Measurements from ENCODE around the gene GLOD5.

Gene GLOD5

DNA sequence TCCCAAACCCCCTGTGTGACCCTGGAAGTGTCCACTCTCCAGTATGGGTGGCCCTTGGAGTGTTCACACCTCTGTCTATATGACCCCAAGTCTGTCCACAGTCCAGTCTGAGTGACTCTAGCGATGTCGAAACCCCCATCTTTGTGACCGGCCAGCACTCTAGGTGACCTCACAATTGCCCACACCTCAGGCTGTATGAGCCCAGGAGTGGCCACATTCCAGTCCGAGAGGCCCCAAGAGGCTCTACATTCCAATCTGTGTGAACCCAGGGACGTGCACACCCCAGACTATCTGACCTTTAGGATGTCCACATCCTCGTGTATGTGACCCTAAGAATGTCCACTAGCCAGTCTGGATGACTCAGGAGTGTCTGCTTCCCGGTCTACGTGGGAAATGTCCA lies 7.3 kb upstream of the GLOD5 start:
- DNase-seq = no peak

DNA sequence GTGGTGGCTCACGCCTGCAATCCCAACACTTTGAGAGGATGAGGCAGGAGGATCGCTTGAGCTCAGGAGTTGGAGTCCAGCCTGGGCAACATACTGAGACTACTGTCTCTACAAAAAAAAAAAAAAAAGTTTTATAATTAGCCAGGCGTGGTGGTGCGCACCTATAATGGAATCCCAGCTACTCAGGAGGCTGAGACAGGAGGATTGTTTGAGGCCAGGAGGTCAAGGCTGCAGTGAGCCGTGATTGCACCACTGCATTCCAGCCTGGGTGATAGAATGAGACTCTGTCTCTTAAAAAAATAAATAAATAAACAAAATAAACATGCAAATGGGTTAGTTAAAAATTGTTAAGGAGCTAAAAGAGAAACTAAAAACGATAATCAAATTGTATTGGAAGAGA lies 7.7 kb downstream of the GLOD5 start:
- no peak for DNase-seq

DNA sequence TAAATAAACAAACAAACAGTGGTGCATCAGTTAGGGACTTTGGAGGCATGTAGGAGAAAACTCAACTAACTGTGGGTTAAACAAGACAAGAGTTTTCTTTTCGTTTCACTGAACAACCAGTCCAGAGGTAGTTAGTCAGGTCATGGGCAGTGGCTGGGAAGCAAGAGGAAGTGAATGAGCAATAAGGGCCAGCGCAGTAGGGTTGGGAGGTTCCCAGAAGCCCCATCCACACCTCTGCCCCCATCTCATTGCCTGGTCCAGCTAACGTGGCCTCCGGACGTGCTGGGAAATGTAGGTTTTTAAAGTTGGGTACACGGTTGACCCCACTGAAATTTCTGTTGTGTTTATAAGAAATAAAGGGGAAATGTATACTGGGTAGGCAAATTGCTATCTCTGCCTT lies 8.7 kb downstream of the GLOD5 start:
- no peak for DNase-seq

DNA sequence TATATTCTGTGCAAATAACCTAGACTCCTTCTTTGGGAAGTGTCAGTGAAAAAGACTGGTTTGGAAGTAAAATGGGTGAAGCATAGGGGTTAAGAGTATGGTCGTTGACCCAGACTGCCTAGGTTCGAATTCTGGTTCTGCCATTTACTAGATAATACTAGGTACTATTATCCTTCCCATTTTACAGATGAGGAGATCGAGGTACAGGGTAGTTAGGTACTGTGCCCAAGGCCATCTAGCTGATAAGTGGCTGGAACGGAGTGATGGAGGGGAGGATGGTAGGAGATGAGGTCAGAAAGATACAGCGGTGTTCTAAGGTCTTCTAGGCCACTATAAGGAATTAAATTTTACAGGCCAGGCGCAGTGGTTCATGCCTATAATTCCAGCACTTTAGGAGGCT lies 11.1 kb downstream of the GLOD5 start:
- no peak for DNase-seq

DNA sequence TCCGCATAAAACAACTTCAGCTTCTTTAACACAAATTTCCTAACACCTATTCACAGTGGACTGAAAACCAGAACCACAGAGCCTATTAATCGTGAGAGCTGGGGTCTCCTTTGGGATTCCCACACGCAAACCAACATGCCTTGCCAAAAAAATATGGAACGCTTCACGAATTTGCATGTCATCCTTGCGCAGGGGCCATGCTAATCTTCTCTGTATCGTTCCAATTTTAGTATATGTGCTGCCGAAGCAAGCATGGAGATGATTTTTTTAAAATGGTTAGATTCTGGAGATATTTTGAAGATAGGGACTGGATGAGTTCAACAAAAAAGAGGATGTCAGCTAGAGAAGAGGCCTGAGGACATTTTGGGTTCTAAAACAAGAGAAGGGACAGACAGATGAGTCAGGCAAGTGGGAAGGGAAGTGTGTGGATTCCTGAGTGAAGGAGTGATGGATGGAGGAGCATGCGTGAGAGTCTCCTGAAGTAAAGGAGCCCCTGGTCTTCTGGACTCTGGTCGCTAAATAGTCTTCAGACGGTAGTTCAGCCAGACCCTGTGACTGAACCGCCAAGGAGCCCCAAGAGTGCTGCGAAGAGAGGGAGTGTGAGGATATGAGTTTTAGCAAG lies 15.4 kb downstream of the GLOD5 start:
- DNase-seq = no peak

DNA sequence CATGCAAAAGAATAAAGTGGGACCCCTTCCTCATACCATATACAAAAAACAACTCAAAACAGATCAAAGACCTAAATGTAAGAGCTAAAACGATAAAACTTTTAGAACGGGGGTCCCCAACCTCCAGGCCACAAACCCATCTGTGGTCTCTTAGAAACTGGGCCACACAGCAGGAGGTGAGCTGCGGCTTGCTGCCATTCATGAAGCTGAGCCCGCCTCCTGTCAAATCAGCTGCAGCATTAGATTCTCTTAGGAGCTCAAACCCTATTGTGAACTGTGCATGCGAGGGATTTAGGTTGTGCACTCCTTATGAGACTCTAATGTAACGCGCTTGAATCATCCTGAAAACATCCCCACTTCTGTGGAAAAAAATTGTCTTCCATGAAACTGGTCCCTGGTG lies 17.9 kb downstream of the GLOD5 start:
- no peak for DNase-seq

DNA sequence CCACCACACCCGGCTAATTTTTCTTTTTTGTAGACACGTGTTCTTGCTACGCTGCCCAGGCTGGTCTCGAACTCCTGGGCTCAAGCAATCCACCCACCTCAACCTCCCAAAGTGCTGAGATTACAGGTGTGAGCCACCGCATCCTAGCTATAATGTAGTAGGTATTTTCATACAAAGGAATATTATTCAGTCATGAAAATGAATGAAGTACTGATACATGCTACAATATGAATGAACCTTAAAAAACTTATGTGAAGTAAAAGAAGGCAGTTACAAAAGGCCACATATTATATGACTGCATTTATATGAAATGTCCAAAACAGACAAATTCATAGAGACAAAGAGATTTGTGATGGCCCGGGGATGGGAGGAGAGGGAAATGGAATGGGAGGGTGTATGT lies 20.2 kb downstream of the GLOD5 start:
- DNase-seq = no peak

DNA sequence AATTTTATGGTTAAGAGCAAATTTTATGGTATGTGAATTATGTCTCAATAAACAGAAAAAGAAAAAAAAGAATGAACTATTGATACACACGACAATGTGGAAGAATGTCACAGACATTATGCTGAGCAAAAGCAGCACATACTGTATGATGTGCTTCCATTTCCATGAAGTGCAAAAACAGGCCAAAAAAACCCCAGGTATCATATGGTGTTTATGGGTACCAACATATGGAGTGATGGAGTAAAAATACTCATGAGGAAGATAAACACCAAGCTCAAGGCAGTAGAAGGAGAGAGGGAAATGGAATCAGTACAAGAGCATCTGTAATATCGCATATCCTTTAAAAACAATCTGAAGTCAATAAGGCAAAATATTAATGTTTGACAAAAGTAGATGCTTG lies 20.7 kb downstream of the GLOD5 start:
- no peak for DNase-seq

DNA sequence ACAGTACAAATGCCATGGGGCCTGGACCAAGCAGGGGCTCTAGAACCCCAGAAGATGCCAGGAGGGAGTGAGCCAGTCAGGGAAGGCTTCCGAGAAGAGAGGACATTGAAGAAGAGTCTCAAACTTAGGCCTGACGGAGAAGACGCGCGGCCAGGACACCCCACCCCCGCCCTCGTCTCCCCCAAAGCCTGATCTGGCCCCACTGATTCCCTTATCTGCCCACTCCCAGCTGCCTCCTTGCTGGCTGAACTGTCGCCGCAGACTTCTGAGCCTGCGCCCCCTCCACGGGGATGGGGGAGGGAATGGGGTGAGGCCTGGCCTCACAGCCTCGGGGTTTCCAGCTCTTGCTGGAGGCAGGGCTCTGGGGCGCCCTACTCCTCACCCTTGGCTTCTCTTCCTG lies 21.2 kb downstream of the GLOD5 start:
- no peak for DNase-seq

DNA sequence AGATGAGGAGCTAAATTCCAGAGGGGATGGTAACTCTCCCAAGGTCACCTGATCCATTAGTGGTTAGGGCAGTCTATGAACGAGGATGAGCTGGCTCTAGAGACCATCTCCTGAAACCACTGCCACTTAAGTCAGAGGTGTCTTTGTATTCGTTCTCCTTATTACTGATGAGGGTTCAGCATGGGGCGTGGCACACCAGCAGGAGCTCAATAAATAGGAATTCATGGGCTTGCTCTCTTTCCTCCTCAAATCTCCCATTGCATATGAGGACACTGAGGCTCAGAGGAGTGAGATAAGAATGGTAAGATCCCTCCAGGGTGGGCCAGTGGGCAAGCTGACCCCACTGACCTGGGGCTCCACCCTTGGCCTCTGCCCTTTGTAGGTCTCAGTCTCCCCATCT lies 23.2 kb downstream of the GLOD5 start:
- no peak for DNase-seq

DNA sequence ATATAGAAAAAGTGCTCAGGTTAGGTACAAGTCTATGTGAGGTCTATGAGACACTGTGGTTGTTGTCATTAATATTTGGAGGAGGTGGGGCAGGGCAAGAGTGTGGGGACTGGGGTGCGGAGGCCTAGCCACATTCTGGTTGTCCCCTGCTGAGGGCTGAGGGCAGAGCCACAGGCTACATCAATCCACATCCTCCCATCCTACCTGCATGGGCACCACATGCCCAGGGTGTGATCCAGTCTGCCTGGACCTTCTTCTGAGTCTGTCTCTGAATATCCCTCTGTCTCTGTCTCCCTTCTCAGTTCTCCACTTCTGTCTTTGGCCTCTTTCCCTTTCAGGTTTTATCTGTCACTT lies 23.6 kb downstream of the GLOD5 start:
- no peak for DNase-seq

DNA sequence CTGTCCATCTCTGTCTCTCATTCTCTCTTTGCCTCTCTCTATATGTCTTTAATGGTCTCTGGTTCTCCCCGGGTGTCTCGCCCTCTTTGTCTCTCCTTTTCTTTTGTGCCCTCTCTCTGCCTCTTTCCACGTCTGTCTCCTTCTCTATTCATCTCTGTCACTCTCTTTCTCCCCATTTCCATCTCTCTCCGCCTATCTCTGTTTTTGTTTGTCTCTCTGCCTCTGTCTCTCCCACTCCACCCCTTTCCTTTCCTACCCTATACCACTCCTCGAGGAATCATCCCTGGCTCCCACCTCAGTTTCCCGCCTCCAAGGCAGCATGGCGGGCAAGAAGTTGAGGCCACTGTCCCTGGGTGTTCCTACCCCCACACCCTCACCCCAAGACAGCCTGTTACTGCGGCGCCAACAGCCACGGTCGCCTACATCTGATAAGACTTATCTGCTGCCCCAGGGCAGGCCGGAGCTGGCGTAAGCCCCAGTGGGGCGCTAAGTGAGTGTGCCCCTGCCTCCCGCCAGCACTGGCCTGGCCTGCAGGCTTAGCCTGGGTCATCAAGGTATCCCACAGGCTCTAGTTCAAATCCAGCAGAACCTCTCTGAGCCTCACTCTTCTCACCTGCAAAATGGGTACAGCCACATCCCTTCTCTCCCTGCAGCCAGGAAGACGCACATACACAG lies 24.1 kb downstream of the GLOD5 start:
- no peak for DNase-seq

DNA sequence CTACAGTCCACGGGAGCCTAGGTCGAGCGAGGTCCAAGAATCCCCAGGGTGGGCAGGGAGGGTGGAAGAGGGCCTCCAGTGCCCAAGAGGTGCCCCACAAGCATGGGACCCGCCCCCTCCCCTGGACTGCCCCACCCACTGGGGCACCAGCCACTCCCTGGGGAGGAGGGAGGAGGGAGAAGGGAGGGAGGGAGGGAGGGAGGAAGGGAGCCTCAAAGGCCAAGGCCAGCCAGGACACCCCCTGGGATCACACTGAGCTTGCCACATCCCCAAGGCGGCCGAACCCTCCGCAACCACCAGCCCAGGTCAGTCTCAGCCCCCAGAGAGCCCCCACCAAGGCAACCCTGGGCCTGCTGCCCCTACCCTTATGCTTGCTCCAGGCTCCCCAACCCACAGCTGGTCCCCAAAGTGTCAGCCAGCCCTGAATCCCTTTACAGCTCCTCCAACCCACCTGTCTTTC lies 24.8 kb downstream of the GLOD5 start, which contains the start of gene GATA1:
Gene GATA1, plus strand, starts transcription at position 250 of the 460 bp plus-strand sequence. CDS start 4,520 bp downstream, outside the sequence.
- DNase-seq = no peak

DNA sequence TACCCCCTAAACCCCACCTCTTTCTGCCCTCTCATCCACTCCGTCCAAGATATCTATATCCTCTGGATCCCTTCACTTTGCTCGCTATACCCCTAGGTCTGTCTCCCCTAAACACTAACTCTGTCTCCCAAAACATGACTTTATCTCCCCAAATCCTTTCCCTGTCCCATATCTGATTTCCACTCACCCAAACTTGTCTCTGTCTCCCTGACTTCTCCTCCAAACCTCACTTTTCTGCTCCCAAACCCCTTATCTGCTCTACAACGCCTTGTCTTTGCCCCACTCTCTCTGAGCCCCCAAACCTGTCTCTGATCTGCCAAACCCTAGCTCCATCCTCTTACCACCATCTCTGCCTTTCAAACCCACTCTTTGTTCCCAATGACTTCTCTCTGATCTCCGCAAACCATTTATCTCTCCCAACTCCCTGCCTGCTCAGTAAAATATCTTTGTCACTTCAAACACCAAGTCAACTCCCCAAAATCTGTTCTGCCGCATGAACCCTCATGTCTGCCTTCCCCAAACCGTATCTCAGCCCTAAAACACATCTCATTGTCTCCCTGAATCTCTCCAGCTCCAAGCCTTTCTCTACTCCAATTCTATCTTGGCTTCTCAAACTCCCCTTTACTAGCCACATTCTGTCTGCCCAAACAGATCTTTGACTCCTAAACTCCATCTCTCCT lies 25.4 kb downstream of the GLOD5 start:
- no peak for DNase-seq

DNA sequence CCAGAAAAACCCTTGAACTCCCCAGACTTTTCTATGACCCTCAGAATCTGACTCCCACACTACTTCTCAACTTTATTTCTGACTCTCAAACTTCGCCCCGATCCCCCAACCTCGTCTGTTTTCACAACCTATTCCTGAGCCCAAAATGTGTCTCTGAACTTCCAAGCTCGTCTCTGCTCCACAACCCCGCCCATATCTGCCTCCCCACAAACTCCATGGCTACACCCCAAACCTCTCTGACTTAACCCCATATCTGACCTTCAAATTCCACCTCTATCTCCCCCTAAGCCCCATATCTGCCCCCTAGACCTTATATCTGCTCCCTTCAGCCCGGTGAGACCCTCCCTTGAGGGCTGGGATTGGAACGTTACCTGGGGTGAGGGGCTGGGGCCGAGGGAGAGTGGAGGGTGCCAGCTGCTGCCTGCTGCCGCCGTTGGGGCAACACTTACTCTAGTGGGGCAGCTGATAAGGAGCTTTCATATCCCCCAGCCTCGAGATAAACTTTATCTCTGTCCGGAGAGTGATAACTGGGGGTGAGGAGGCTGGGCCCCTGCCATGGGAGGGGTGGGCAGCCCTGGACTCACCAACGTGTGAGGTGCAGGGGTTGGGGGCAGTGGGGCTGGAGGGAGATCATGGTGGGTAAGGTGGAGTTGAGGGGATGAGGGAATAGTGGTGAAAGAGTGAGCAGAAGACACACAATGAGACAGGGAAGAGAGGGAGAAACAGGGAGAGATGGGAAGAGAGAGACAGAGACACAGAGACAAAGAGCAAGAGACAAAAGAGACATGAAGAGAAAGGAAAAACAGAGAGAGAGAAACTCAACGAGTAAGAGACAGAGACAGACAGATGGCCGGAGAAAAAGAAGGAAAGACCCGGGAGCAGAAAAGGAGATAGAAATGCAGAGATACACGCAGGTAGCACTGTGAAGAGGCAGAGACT lies 26.2 kb downstream of the GLOD5 start:
- DNase-seq = no peak

DNA sequence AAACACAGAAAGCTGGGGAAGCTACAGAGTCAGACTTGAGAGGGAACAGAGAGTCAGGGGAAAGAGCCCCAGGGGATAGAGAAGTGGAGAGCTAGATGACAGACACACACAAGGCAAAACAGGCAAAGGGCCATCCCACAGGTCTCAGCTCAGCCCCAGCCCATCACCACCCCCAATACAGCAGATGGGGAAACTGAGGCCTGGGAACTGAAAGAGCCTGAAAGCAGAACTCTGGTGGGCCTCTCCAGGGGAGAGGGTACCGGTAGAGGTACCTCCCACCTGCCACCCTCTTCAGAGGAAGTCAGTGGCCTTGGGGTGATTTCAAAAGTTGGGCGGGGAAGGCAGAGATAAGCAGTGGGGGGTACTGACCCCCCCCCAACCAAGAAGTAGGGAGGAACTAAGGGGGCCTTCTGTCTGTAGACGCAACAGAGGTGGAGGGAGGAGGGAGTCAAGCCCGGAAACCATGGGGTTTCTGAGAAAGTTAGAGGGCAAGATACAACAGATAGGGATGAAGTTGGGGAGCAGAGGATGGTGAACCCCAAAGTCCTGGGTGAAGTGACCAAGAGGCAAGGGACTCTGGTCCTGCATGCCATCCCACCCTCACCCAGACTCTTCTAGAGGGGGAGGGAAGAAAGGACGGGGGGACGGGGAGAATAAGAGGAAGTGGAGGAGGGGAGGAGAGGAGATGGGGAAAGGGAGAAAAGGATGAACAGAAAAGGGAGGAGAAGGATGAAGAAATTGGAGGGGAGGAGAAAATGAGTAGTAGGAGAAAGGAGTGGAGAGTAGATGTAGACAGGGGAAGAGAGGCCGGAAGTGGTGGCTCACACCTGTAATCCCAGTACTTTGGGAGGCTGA lies 28.0 kb downstream of the GLOD5 start:
- DNase-seq = no peak

DNA sequence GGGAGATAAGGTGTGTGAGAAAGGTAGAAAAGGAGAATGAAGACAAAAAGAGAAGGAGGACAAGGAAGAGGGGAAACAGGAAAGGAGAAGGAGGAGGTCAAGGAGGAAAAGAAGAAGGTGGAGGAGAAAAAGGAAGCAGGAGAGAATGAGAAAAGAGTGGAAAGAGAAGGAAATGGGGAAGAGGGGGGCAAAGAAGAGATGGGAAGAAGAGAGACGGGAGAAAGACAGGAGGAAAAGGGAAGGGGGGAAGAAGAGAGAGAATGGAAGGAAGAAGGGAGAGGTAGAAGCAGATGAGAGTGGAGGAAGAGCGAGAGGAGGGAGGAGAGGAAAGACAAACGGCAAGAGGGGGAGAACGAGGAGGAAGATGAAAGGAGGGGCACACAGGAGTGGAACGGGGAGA lies 28.9 kb downstream of the GLOD5 start:
- DNase-seq = no peak

DNA sequence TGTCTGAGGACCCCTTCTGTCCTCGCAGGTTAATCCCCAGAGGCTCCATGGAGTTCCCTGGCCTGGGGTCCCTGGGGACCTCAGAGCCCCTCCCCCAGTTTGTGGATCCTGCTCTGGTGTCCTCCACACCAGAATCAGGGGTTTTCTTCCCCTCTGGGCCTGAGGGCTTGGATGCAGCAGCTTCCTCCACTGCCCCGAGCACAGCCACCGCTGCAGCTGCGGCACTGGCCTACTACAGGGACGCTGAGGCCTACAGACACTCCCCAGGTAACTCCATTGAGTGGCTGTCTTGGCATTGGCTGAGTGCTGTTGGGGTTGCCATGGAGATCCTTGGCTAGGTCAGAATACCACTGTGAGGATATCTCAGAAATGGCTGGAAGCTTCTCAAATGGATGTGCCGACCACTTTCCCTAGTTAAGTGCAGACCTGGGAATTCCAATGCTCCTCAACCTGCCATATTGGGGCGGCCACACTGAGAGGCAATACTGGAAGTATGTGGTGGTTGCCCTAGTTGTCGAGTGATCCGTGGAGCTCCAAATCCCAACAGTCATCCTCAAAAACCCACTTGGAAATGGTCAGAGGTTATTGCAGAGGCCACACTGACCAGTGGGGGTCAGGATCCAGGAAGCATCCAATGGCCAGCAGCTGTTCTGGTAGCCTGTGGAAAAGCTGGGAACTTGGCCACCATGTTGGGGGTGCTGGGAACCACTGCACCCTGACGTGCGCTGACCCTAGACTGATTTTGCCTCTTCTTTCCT lies 29.7 kb downstream of the GLOD5 start:
- no peak for DNase-seq

DNA sequence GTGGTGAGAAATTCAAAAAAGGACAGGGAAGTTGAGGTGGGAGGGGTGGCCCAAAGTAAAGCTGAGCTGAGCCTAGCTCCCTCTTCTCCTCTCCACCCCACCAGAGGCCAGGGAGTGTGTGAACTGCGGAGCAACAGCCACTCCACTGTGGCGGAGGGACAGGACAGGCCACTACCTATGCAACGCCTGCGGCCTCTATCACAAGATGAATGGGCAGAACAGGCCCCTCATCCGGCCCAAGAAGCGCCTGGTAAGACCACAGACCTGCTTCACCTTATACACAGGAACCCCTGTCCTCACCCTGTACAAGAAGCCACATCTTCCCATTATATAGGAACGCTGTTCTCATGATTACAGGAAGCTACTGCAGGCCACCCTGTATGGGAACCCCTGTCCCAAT lies 30.7 kb downstream of the GLOD5 start:
- no peak for DNase-seq

DNA sequence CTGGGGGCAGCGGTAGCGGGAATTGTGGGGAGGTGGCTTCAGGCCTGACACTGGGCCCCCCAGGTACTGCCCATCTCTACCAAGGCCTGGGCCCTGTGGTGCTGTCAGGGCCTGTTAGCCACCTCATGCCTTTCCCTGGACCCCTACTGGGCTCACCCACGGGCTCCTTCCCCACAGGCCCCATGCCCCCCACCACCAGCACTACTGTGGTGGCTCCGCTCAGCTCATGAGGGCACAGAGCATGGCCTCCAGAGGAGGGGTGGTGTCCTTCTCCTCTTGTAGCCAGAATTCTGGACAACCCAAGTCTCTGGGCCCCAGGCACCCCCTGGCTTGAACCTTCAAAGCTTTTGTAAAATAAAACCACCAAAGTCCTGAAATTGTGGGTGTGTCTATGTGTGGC lies 32.4 kb downstream of the GLOD5 start:
- DNase-seq = no peak

DNA sequence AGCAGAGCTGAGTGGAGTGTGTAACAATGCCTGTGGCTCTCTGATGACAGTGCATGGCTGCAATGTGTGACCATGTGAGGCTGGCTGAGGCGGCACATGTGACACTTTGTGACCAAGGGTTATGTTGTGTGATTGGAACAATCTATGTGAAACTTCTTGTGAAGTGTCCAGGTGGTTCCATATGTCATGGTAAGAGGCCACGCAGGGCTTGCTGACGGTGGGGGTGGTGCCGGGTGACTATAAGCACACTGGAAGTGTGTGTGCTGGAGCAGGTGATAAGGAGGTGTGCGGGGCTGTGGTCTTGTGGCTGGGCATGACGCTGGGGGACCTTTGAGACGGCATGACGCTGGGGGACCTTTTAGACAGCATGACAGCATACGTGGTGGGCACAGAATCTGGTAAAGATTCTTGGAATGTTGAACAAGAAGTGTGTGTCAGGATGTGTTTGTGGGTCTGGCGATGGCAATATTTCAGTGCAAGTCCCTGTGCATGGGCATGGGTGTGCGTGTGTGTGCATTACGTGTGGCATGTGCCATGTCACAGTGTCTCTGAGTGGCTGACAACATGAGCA lies 32.9 kb downstream of the GLOD5 start:
- no peak for DNase-seq
